ENCODE results near the gene COASY.

Gene COASY

DNA sequence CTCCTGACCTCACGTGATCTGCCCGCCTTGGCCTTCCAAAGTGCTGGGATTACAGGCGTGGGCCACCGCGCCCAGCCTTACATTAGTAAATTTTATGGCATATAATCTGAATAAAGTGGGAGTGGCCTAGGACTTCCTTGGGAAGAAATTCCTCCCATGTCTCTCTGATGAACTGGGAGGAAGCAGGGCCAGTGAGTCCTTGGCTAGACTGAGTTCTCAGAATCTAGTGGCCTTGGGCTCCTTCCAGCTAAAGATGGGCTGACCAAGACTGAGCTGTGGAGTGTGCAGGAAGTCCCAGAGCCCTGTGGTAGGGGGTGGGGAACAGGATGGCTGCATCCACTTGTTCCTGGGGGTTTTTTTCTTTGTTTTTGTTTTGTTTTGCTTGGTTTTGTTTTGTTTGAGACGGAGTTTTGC is 35.9 kb upstream of the COASY start:
- ChIA-PET POLR2A (interaction anchor here (1.5 to 3.2 kb wide), 3 partner anchors 10 to 214 kb away, joined by 4 to 32 read pairs (median 9); partner anchors contain the start of genes CAVIN1 and NAGLU), CTCF (interaction anchor here (1.5 to 12.1 kb wide), 6 partner anchors 8 to 215 kb away, joined by 4 to 170 read pairs (median 18); partner anchors contain the start of gene NAGLU)
- no peak for DNase-seq (ENCODE audit: low read depth, low spot score)
- TF ChIP-seq, protein P1, sequence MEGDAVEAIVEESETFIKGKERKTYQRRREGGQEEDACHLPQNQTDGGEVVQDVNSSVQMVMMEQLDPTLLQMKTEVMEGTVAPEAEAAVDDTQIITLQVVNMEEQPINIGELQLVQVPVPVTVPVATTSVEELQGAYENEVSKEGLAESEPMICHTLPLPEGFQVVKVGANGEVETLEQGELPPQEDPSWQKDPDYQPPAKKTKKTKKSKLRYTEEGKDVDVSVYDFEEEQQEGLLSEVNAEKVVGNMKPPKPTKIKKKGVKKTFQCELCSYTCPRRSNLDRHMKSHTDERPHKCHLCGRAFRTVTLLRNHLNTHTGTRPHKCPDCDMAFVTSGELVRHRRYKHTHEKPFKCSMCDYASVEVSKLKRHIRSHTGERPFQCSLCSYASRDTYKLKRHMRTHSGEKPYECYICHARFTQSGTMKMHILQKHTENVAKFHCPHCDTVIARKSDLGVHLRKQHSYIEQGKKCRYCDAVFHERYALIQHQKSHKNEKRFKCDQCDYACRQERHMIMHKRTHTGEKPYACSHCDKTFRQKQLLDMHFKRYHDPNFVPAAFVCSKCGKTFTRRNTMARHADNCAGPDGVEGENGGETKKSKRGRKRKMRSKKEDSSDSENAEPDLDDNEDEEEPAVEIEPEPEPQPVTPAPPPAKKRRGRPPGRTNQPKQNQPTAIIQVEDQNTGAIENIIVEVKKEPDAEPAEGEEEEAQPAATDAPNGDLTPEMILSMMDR (IDR thresholded peaks at IDR 0.05; ENCODE audit: insufficient read depth, low read length, missing control alignments) = no peak
- no peak overlapping the region for H3K4me3 ChIP-seq (ENCODE audit: low read depth, low read length)

DNA sequence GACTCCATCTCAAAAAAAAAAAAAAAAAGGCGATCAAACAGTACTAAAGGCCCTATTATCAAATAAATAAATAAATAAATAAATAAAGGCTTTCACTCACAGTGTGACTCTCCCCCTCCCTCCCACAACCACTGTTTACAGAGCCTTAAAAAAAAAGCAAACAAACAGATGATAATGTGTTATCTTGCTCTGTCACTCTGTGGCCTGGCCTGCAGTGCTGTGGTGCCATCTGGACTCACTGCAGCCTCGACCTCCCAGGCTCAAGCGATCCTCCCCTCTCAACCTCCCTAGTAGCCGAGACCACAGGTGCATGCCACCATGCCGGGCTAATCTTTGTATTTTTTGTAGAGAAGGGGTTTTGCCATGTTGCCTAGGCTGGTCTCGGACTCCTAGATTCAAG is 34.0 kb upstream of the COASY start:
- ChIA-PET POLR2A (interaction anchor here (0.6 to 3.2 kb wide), 9 partner anchors 9 to 240 kb away, joined by 3 to 32 read pairs (median 4); partner anchors contain the start of genes CAVIN1, NAGLU and STAT5A), CTCF (interaction anchor here (0.7 to 12.1 kb wide), 44 partner anchors 8 to 424 kb away, joined by 3 to 170 read pairs (median 5); partner anchors contain the start of genes CAVIN1, HCRT, KCNH4 and NAGLU)
- TF ChIP-seq, protein P1 (IDR thresholded peaks at IDR 0.05; ENCODE audit: insufficient read depth, low read length, missing control alignments) = no peak
- H3K4me3 ChIP-seq (ENCODE audit: low read depth, low read length) = no peak overlapping the region
- DNase-seq (ENCODE audit: low read depth, low spot score) = no peak

DNA sequence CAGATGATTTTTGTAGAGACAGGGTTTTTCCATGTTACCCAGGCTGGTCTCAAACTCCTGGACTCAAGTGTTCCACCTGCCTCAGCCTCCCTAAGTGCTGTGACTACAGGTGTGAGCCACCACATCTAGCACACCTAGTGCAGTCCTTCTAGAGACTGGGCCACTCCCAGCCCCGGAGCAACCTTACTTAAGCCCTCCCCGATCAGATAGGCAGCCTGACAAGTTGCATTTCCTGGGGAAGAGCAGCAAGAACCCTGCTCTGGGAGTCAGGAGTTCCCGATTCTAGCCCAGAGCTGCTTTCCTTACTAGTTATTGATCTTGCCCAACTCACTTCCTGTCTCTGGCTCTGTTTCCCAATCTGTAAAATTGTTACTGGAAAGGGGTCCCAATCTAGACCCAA is 32.9 kb upstream of the COASY start:
- ChIA-PET CTCF (interaction anchor here (5.4 to 12.1 kb wide), 2 partner anchors 9 to 208 kb away, joined by 38 to 170 read pairs; no protein-coding TSS in a partner anchor), POLR2A (no interaction called here)
- TF ChIP-seq, protein P1 (IDR thresholded peaks at IDR 0.05; ENCODE audit: insufficient read depth, low read length, missing control alignments) = no peak
- no peak overlapping the region for H3K4me3 ChIP-seq (ENCODE audit: low read depth, low read length)
- DNase-seq (ENCODE audit: low read depth, low spot score) = no peak

DNA sequence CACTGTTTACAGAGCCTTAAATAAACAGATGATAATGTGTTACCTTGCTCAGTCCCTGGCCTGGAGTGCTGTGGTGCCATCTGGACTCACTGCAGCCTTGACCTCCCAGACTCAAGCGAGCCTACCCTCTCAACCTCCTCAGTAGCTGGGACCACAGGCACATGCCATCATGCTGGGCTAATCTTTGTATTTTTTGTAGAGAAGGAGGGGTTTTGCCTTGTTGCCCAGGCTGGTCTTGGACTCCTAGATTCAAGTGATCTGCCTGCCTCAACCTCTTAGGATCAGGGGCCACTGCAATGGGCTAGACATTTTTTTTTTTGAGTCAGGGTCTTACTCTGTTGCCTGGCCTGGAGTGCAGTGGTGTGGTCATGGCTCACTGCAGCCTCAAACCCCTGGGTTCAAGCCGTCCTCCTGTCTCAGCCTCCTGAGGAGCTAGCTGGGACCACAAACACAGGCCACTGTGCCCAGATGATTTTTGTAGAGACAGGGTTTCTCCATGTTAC is 30.9 kb upstream of the COASY start:
- TF ChIP-seq, protein P1 (IDR thresholded peaks at IDR 0.05; ENCODE audit: insufficient read depth, low read length, missing control alignments) = no peak
- POLR2A ChIA-PET = interaction anchor here (1.7 to 2.0 kb wide), 2 partner anchors 11 to 108 kb away, joined by 6 to 8 read pairs; partner anchors contain the start of gene CAVIN1
- DNase-seq (ENCODE audit: low read depth, low spot score) = no peak
- CTCF ChIA-PET = interaction anchor here (0.9 to 12.1 kb wide), 13 partner anchors 11 to 341 kb away, joined by 3 to 170 read pairs (median 4); no protein-coding TSS in a partner anchor
- no peak overlapping the region for H3K4me3 ChIP-seq (ENCODE audit: low read depth, low read length)

DNA sequence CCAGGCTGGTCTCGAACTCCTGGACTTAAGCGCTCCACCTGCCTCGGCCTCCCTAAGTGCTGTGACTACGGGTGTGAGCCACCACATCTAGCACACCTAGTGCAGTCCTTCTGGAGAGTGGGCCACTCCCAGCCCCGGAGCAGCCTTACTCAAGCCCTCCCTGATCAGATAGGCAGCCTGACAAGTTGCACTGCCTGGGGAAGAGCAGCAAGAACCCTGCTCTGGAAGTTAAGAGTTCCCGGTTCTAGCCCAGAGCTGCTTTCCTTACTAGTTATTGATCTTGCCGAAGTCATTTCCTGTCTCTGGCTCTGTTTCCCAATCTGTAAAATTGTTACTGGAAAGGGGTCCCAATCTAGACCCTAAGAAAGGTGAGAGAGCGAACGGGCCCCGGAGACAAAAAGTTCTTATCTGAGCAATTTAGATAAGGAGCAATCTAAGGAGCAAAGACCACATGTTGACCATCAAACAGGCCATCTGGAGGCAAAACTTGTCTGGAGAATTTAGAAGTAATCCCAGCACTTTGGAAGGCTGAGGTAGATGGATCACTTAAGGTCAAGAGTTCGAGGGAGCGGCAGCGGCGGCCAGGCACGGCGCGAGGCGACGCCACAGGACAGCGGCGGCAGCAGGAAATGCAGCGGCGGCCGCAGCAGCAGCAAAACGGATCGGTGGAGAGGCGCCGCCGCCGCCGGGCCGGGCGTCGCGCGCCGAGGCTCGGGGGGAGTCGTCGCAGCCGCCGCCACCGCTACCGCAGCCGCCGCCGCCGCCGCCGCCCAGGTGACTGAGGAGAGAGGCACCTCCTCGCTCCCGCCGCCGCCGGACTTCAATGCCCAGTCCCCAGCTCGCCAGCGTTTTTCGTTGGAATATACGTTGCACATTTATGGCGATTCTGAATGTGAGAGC is 30.2 kb upstream of the COASY start:
- peak overlapping the region; percentile 54 for H3K4me3 ChIP-seq (ENCODE audit: low read depth, low read length)
- TF ChIP-seq, protein P1 (IDR thresholded peaks at IDR 0.05; ENCODE audit: insufficient read depth, low read length, missing control alignments) = peak; percentile 57
- DNase-seq (ENCODE audit: low read depth, low spot score) = no peak
- CTCF ChIA-PET = interaction anchor here (0.9 to 12.1 kb wide), 9 partner anchors 12 to 341 kb away, joined by 3 to 170 read pairs (median 5); no protein-coding TSS in a partner anchor
- POLR2A ChIA-PET = interaction anchor here (0.7 to 2.0 kb wide), 2 partner anchors 11 to 109 kb away, joined by 5 to 6 read pairs; partner anchors contain the start of gene CAVIN1
